B cell (primary cell): ENCODE measurements around the gene MTCL1. TPM values are rescaled to one million over a fixed set of nuclear protein-coding genes. Genes with fewer than 3 reads are reported as not detected.

Experiments
- ATAC-seq: fragments of 200-7000 bp; cut with Tn5 transposase; one replicate; pipeline ENCODE4 v1.10.0; 2021; ENCODE audit warnings: low read depth, mild to moderate bottlenecking, moderate number of reproducible peaks, moderate library complexity
- CTCF ChIA-PET: fragments of 350-600 bp; sonication (Branson Sonifier 250); formaldehyde crosslinking; loops from one replicate; lab custom pipeline; 2021; ENCODE audit warnings: antibody characterized with exemption, inconsistent platforms; lab: Charles Lee
- POLR2A ChIA-PET: fragments of 350-600 bp; sonication (Branson Sonifier 250); formaldehyde crosslinking; loops from one replicate; lab custom pipeline; 2021; ENCODE audit warnings: antibody characterized with exemption; lab: Charles Lee
- DNase-seq: peaks from one replicate; pipeline ENCODE4 v3.0.0; 2013
- H2AFZ ChIP-seq: 2 replicates; pipeline ENCODE4 v1.6.1; 2012; ENCODE audit warnings: mild to moderate bottlenecking, low read depth, low read length; ENCODE audit not compliant: insufficient read depth, poor library complexity, severe bottlenecking
- H3K27ac ChIP-seq, 2 donors: 1 replicate in 1 of 2; 2 replicates in 1 of 2; pipeline ENCODE4 v1.5.1; 2012 to 2013; ENCODE audit warnings: low read length in 2 of 2, mild to moderate bottlenecking in 2 of 2, moderate library complexity in 1 of 2
- H3K27me3 ChIP-seq, 4 experiments: fragments of 200-600 bp in 1 of 4; sonication (generic) in 1 of 4; replicated peaks in 1 of 4; 1 replicate in 2 of 4; 2 replicates in 2 of 4; pipeline versions ENCODE4 v1.6.1 to v1.7.0; 2013 to 2016; ENCODE audit warnings: low read length in 3 of 4, mild to moderate bottlenecking in 2 of 4, mixed read lengths in 1 of 4, moderate library complexity in 1 of 4; ENCODE audit not compliant: insufficient read depth in 4 of 4, control insufficient read depth in 3 of 4; ENCODE audit errors: control extremely low read depth in 1 of 4
- H3K36me3 ChIP-seq, 2 experiments: replicated peaks in 1 of 2; 1 replicate in 1 of 2; 2 replicates in 1 of 2; pipeline versions ENCODE4 v1.6.1 to v1.7.1; 2013; ENCODE audit warnings: low read length in 1 of 2; ENCODE audit not compliant: insufficient read depth in 2 of 2, control insufficient read depth in 1 of 2; ENCODE audit errors: control extremely low read depth in 1 of 2, extremely low read depth in 1 of 2
- H3K4me1 ChIP-seq, 2 donors: fragments of 200-600 bp in 1 of 2; sonication (generic) in 1 of 2; 1 replicate in 1 of 2; 2 replicates in 1 of 2; pipeline versions ENCODE4 v1.5.1 to v1.6.1; 2013 to 2017; ENCODE audit warnings: low read length in 2 of 2; ENCODE audit not compliant: control insufficient read depth in 2 of 2, insufficient read depth in 2 of 2
- H3K4me2 ChIP-seq: replicated peaks from 2 replicates; pipeline ENCODE3; 2012; ENCODE audit warnings: mild to moderate bottlenecking, low read depth, low read length; ENCODE audit not compliant: poor library complexity, severe bottlenecking
- H3K4me3 ChIP-seq, 5 experiments: fragments of 200-600 bp in 1 of 5; sonication (generic) in 1 of 5; 1 replicate in 3 of 5; 2 replicates in 2 of 5; pipeline versions ENCODE4 v1.5.1 to v1.7.0; 2011 to 2016; ENCODE audit warnings: low read length in 4 of 5, mild to moderate bottlenecking in 4 of 5, low read depth in 2 of 5, control low read depth in 1 of 5, moderate library complexity in 1 of 5; ENCODE audit not compliant: insufficient read depth in 1 of 5; ENCODE audit errors: control extremely low read depth in 1 of 5, extremely low read depth in 1 of 5
- H3K79me2 ChIP-seq: fragments of 200-600 bp; sonication (generic); one replicate; pipeline ENCODE4 v1.6.0; 2016; ENCODE audit warnings: low read length; ENCODE audit not compliant: control insufficient read depth, insufficient read depth
- H3K9ac ChIP-seq: fragments of 200-600 bp; sonication (generic); 2 replicates; pipeline ENCODE4 v1.6.1; 2017; ENCODE audit warnings: mild to moderate bottlenecking, low read length, moderate library complexity
- H3K9me3 ChIP-seq, 3 donors: one replicate each; pipeline versions ENCODE4 v1.6.1 to v1.7.1; 2013; ENCODE audit warnings: low read length in 2 of 3; ENCODE audit not compliant: control insufficient read depth in 2 of 3, insufficient read depth in 1 of 3; ENCODE audit errors: control extremely low read depth in 1 of 3
- H4K20me1 ChIP-seq: 2 replicates; pipeline ENCODE4 v1.6.0; 2012; ENCODE audit warnings: mild to moderate bottlenecking, low read length; ENCODE audit not compliant: insufficient read depth, control insufficient read depth, poor library complexity, severe bottlenecking
- H3K27ac Mint-ChIP-seq: one replicate; pipeline ENCODE4 v1.8.0; 2021; ENCODE audit warnings: mixed read lengths
- H3K27me3 Mint-ChIP-seq: one replicate; pipeline ENCODE4 v1.8.0; 2021; ENCODE audit warnings: mixed read lengths
- H3K4me1 Mint-ChIP-seq: one replicate; pipeline ENCODE4 v1.8.0; 2021; ENCODE audit warnings: mixed read lengths
- H3K4me3 Mint-ChIP-seq: one replicate; pipeline ENCODE4 v1.8.0; 2021; ENCODE audit warnings: mixed read lengths
- H3K9me3 Mint-ChIP-seq: one replicate; pipeline ENCODE4 v1.8.0; 2022; ENCODE audit warnings: mixed read lengths; ENCODE audit not compliant: insufficient read depth
- EZH2 ChIP-seq: IDR thresholded peaks from 2 replicates; pipeline ENCODE4 v1.6.1; 2012; ENCODE audit warnings: borderline replicate concordance, low read depth, mild to moderate bottlenecking, moderate library complexity, low read length; ENCODE audit not compliant: insufficient read depth, poor library complexity, severe bottlenecking
- WGBS: methylation state at CpG from one replicate; pipeline ENCODE4 v1.1.5; 2013; ENCODE audit warnings: missing lambda C conversion rate; ENCODE audit not compliant: insufficient coverage; 5-methylcytosine and 5-hydroxymethylcytosine counted together
- intact Hi-C: fragments of 100-400 bp; cut with micrococcal nuclease; formaldehyde crosslinking; loops from one replicate; pipeline ENCODE4 v1.10.0; 2022
- polyA plus RNA-seq: library from polyadenylated mRNA; depleted of rRNA; stranded (reverse); fragments of >200 nt; gene quantifications from 2 replicates; pipeline ENCODE4 v1.2.3, GENCODE V29; 2012
- total RNA-seq, 2 donors: library from RNA; stranded (reverse); fragments of 120-200 nt in 1 of 2; gene quantifications; 1 replicate in 1 of 2; 2 replicates in 1 of 2; pipeline versions ENCODE4 v1.2.3 to v1.2.4, GENCODE V29; 2013 to 2022
- TF ChIP-seq, protein P1 (sequence below): fragments of 200-600 bp; IDR thresholded peaks from one replicate; pipeline ENCODE4 v1.8.0; 2022; ENCODE audit warnings: antibody characterized with exemption, mild to moderate bottlenecking

Gene MTCL1
- total and polyA plus RNA-seq, 2 donors (not counting 1 experiment from before 2014, with no cell fraction given), result 2.7 to 5.8 TPM

DNA sequence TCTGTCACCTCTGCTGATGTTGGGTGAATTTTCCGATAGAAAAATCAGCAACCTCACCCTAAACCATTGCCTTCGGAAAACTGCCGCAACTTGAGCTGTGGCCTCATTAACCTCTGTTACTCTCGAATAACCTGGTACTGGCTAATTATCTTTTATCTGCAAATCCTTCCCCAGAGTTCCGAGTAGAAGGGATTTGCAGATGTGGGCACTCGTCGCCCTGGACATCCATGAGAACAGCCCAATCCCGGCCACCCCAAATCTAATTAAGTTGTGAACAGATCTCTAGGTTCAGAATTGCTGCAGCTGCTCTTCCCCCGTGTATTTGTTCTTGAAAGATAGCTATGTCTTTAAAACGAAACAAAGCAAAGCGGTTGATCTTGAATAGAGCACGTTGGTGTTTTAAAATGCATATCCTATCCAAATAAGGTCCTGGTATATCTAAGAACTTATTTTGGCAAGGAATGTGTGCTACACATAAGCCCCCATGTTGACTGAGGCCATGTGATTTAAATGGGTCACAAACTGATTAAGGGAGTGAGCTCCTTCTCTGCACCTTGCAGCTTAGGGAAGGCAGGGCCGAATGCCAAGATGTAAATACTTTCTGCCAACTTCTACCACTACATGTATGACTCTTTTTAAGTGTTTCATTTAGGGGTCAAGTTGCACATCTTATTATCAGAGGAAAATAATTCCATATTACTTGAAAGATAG, 88.2 kb downstream of the MTCL1 start:
- H3K36me3 ChIP-seq, result peaks cover 0 to 4% of the 10 kb centered on the region in 2 experiments
- no peak overlapping the region for H3K4me2 ChIP-seq
- no peaks in the 10 kb centered on the region for H3K9me3 Mint-ChIP-seq
- TF ChIP-seq, protein P1, sequence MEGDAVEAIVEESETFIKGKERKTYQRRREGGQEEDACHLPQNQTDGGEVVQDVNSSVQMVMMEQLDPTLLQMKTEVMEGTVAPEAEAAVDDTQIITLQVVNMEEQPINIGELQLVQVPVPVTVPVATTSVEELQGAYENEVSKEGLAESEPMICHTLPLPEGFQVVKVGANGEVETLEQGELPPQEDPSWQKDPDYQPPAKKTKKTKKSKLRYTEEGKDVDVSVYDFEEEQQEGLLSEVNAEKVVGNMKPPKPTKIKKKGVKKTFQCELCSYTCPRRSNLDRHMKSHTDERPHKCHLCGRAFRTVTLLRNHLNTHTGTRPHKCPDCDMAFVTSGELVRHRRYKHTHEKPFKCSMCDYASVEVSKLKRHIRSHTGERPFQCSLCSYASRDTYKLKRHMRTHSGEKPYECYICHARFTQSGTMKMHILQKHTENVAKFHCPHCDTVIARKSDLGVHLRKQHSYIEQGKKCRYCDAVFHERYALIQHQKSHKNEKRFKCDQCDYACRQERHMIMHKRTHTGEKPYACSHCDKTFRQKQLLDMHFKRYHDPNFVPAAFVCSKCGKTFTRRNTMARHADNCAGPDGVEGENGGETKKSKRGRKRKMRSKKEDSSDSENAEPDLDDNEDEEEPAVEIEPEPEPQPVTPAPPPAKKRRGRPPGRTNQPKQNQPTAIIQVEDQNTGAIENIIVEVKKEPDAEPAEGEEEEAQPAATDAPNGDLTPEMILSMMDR, result no peak
- no peak for TF ChIP-seq EZH2
- H3K79me2 ChIP-seq, result no peaks in the 10 kb centered on the region
- peaks cover 5% of the 10 kb centered on the region for H3K4me1 Mint-ChIP-seq
- peaks cover 0 to 4% of the 10 kb centered on the region in 2 donors for H3K4me1 ChIP-seq
- ChIA-PET POLR2A (no interaction called here), CTCF (no interaction called here)
- H3K27me3 ChIP-seq, result no peaks in the 10 kb centered on the region
- H3K4me3 Mint-ChIP-seq, result no peak overlapping the region
- intact Hi-C loops, result no loop called here
- H3K9ac ChIP-seq, result no peak overlapping the region
- no peak for ATAC-seq
- DNase-seq, result no peak
- H2AFZ ChIP-seq, result no peak overlapping the region
- H3K4me3 ChIP-seq, result no peak overlapping the region
- H3K9me3 ChIP-seq, result no peaks in the 10 kb centered on the region
- no peaks in the 10 kb centered on the region for H3K27me3 Mint-ChIP-seq
- H4K20me1 ChIP-seq, result no peaks in the 10 kb centered on the region
- 100% methylated on average over 6 of the region's 13 CpGs for WGBS
- H3K27ac ChIP-seq, result no peak overlapping the region
- H3K27ac Mint-ChIP-seq, result no peak overlapping the region

DNA sequence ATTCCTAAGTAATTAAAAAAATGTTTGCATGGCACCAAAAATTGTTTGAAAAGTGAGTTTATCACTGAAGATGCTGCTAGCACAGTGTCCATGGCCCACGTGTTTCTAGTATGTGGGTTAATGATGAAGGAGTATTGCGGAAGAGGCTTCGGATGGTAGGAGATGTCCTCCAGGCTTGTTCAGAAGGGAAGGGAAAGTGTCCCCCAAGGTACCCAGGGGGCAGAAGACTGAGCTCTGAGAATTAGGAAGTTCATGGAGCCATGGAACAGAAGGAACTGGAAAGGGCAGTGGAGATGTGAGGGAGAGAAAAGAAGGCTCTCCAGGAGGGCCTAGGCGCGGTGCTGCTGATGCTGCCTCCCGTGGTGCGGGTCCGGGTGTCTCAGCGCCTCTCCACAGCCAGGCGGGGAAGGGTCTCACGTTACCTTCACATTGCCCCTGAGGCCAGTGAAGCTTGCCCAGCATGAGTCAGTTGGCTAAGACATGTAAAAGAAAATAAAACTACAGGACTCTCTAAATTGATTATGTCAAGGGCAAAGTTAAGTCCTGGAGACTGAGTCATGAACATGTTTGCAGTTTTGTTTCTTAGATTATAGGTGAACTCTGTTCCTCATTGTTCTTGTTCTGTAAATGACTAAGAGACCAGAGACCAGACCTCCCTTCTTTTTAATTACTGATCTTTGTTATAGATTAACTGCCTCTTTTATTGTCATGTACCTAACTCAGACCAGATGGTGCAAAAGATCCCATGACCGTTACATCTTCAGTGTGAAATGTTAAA, 89.0 kb downstream of the MTCL1 start:
- H3K27me3 Mint-ChIP-seq, result no peaks in the 10 kb centered on the region
- Histone ChIP-seq H3K4me3 (no peak overlapping the region), H3K4me1 (peaks cover 0 to 4% of the 10 kb centered on the region in 2 donors), H3K4me2 (no peak overlapping the region), H3K27me3 (no peaks in the 10 kb centered on the region), H3K27ac (no peak overlapping the region), H3K36me3 (peaks cover 0 to 4% of the 10 kb centered on the region in 2 experiments), H3K9ac (no peak overlapping the region), H2AFZ (no peak overlapping the region), H4K20me1 (no peaks in the 10 kb centered on the region), H3K9me3 (no peaks in the 10 kb centered on the region), H3K79me2 (no peaks in the 10 kb centered on the region)
- intact Hi-C loops, result no loop called here
- 95% methylated on average over 11 of the region's 12 CpGs for WGBS
- no peak overlapping the region for H3K27ac Mint-ChIP-seq
- TF ChIP-seq EZH2, result no peak
- TF ChIP-seq, protein P1, result no peak
- DNase-seq, result no peak
- no peak for ATAC-seq
- H3K9me3 Mint-ChIP-seq, result no peaks in the 10 kb centered on the region
- ChIA-PET POLR2A (no interaction called here), CTCF (no interaction called here)
- peaks cover 5% of the 10 kb centered on the region for H3K4me1 Mint-ChIP-seq
- no peak overlapping the region for H3K4me3 Mint-ChIP-seq
